K562 (cell line): ENCODE results near the gene PPARD. TPM values are rescaled to one million over a fixed set of nuclear protein-coding genes. Genes with fewer than 3 reads are reported as not detected.
A peak's percentile ranks its signal among the peaks of the same experiment; 100 is the strongest.

ENCODE experiments used
- ATAC-seq: fragments of 200-7000 bp; cut with Tn5 transposase; 3 replicates; pipeline ENCODE4 v1.9.1; 2020; ENCODE audit warnings: moderate library complexity
- BruUV-seq: library from RNA; stranded (reverse); fragments of 400-500 nt; replicated peaks from 2 replicates; lab custom pipeline; 2021; lab: Mats Ljungman, UMichigan
- CTCF ChIA-PET: fragments of 300-600 bp; formaldehyde crosslinking; extraction: SDS; loops from one replicate; lab custom pipeline; 2021; ENCODE audit warnings: low intra/inter-chr PET ratio; lab: Yijun Ruan, JAX
- POLR2A ChIA-PET: fragments of 300-600, 350-650 bp; sonication (Branson Sonifier 250); formaldehyde crosslinking; extraction: SDS; loops from one replicate; lab custom pipeline; 2021; ENCODE audit warnings: antibody characterized with exemption, inconsistent platforms; lab: Yijun Ruan, JAX
- DNase-seq, 4 experiments: peaks; one replicate each; pipeline versions ENCODE4 v3.0.0 to v3.0.0-alpha.2; 2011 to 2018; ENCODE audit warnings: low spot score in 3 of 4, mixed read lengths in 3 of 4; ENCODE audit errors: extremely low read depth in 1 of 4
- FAIRE-seq: peaks from 2 replicates; lab custom pipeline; 2011; peaks lifted over from hg19 to GRCh38; lab: Jason Lieb, UNC
- H2AFZ ChIP-seq: 2 replicates; pipeline ENCODE4 v1.6.0; 2011; ENCODE audit warnings: low read depth, low read length, control low read depth, inconsistent platforms
- H3K27ac ChIP-seq: fragments of 200-600 bp; 3 replicates; pipeline ENCODE4 v1.8.0; 2011; ENCODE audit warnings: low read depth, mild to moderate bottlenecking, control low read depth, inconsistent platforms, low read length, moderate library complexity, mixed read lengths; ENCODE audit errors: extremely low read depth
- H3K27me3 ChIP-seq, 2 experiments: fragments of 300-600 bp in 1 of 2; 2 replicates in 1 of 2; 3 replicates in 1 of 2; pipeline versions ENCODE4 v1.6.0 to v1.8.0; 2011; ENCODE audit warnings: inconsistent platforms in 2 of 2, low read length in 2 of 2, mild to moderate bottlenecking in 1 of 2, mixed read lengths in 1 of 2, moderate library complexity in 1 of 2; ENCODE audit not compliant: control insufficient read depth in 2 of 2, insufficient read depth in 2 of 2
- H3K36me3 ChIP-seq: fragments of 300-600 bp; 3 replicates; pipeline ENCODE4 v1.8.0; 2011; ENCODE audit warnings: mild to moderate bottlenecking, low read length, inconsistent platforms; ENCODE audit not compliant: control insufficient read depth, insufficient read depth
- H3K4me1 ChIP-seq, 2 experiments: fragments of 200-600 bp in 1 of 2; replicated peaks in 1 of 2; 2 replicates in 1 of 2; 3 replicates in 1 of 2; pipeline versions ENCODE4 v1.5.1 to v1.8.0; 2011; ENCODE audit warnings: inconsistent platforms in 2 of 2, low read length in 2 of 2, mild to moderate bottlenecking in 1 of 2, mixed read lengths in 1 of 2, moderate library complexity in 1 of 2; ENCODE audit not compliant: control insufficient read depth in 2 of 2, insufficient read depth in 2 of 2
- H3K4me2 ChIP-seq: 2 replicates; pipeline ENCODE4 v1.6.1; 2011; ENCODE audit warnings: low read length, control low read depth, inconsistent platforms, mixed read lengths; ENCODE audit not compliant: insufficient read depth
- H3K4me3 ChIP-seq: fragments of 200-600 bp; sonication (generic), shearing (Covaris generic); 2 replicates; pipeline ENCODE4 v1.5.1; 2016; ENCODE audit warnings: control low read depth, inconsistent platforms
- H3K79me2 ChIP-seq: fragments of 200-600 bp; 3 replicates; pipeline ENCODE4 v1.8.0; 2011; ENCODE audit warnings: low read length, inconsistent platforms; ENCODE audit not compliant: control insufficient read depth, insufficient read depth
- H3K9ac ChIP-seq, 2 experiments: 2 replicates each; pipeline versions ENCODE4 v1.6.0 to v1.6.1; 2011; ENCODE audit warnings: low read depth in 2 of 2, low read length in 2 of 2, control low read depth in 1 of 2, inconsistent platforms in 1 of 2, mild to moderate bottlenecking in 1 of 2, mixed read lengths in 1 of 2; ENCODE audit not compliant: insufficient read depth in 1 of 2
- H3K9me1 ChIP-seq: one replicate; pipeline ENCODE4 v1.6.0; 2011; ENCODE audit warnings: inconsistent platforms, mild to moderate bottlenecking, low read length, moderate library complexity; ENCODE audit not compliant: control insufficient read depth, insufficient read depth
- H3K9me3 ChIP-seq: replicated peaks from 2 replicates; pipeline ENCODE4 v1.5.1; 2011; ENCODE audit warnings: low read depth, low read length, inconsistent platforms; ENCODE audit not compliant: control insufficient read depth, insufficient read depth
- H4K20me1 ChIP-seq: replicated peaks from 2 replicates; pipeline ENCODE4 v1.6.1; 2011; ENCODE audit warnings: low read length, inconsistent platforms, mixed read lengths; ENCODE audit not compliant: control insufficient read depth, insufficient read depth
- ARID2 ChIP-seq: fragments of 450-650 bp; IDR thresholded peaks from 2 replicates; pipeline ENCODE4 v1.6.1; 2017; ENCODE audit warnings: antibody characterized with exemption, mild to moderate bottlenecking
- ATF1 ChIP-seq, 2 experiments: fragments of 450-650 bp in 1 of 2; IDR thresholded peaks; 2 replicates each; pipeline ENCODE4 v1.6.1; 2016; ENCODE audit warnings: missing compliant biosample characterization in 1 of 2, missing genetic modification characterization in 1 of 2
- CBFA2T3 ChIP-seq: fragments of 450-650 bp; IDR thresholded peaks from 2 replicates; pipeline ENCODE4 v1.6.1; 2017
- CCNT2 ChIP-seq: IDR thresholded peaks from 2 replicates; pipeline ENCODE4 v1.6.1; 2011; ENCODE audit warnings: borderline replicate concordance, low read depth, mild to moderate bottlenecking, moderate library complexity, mixed read lengths, low read length; ENCODE audit not compliant: insufficient read length; ENCODE audit errors: extremely low read depth
- COPS2 ChIP-seq: fragments of 450-650 bp; conservative IDR thresholded peaks from 2 replicates; pipeline ENCODE4 v1.6.1; 2016; ENCODE audit warnings: mild to moderate bottlenecking, moderate library complexity
- DMBX1 ChIP-seq: fragments of 250-450 bp; sonication (Bioruptor Pico); IDR thresholded peaks from 2 replicates; pipeline ENCODE4 v1.8.0; 2022; ENCODE audit warnings: inconsistent platforms, mild to moderate bottlenecking, moderate library complexity, borderline replicate concordance
- E2F3 ChIP-seq: fragments of 250-450 bp; sonication (Bioruptor Pico); IDR thresholded peaks from 2 replicates; pipeline ENCODE4 v1.4.0; 2020; ENCODE audit warnings: mild to moderate bottlenecking
- ESRRB ChIP-seq: fragments of 250-450 bp; sonication (Bioruptor Pico); IDR thresholded peaks from 2 replicates; pipeline ENCODE4 v1.5.0; 2020; ENCODE audit warnings: mild to moderate bottlenecking, moderate library complexity, borderline replicate concordance
- EWSR1 ChIP-seq: fragments of 450-650 bp; IDR thresholded peaks from 2 replicates; pipeline ENCODE4 v1.6.1; 2018; ENCODE audit warnings: borderline replicate concordance, mild to moderate bottlenecking, low read depth, moderate library complexity; ENCODE audit not compliant: partially characterized antibody
- EZH2 ChIP-seq: IDR thresholded peaks from 2 replicates; pipeline ENCODE4 v1.6.1; 2012; ENCODE audit warnings: low read depth, mild to moderate bottlenecking, inconsistent platforms, low read length, borderline replicate concordance
- HDGF ChIP-seq: fragments of 450-650 bp; IDR thresholded peaks from 2 replicates; pipeline ENCODE4 v1.6.1; 2016
- KAT7 ChIP-seq: sonication (generic); formaldehyde crosslinking; IDR thresholded peaks from 2 replicates; pipeline ENCODE4 v1.8.0; 2022; ENCODE audit warnings: missing genetic modification reagents, mild to moderate bottlenecking, borderline replicate concordance
- KDM5B ChIP-seq: fragments of 200-600 bp; sonication (generic); IDR thresholded peaks from 2 replicates; pipeline ENCODE4 v1.6.1; 2012; ENCODE audit warnings: low read depth, mild to moderate bottlenecking, moderate library complexity, low read length, control low read depth, inconsistent platforms; ENCODE audit not compliant: insufficient replicate concordance
- L3MBTL2 ChIP-seq: fragments of 450-650 bp; IDR thresholded peaks from 2 replicates; pipeline ENCODE4 v1.6.1; 2016; ENCODE audit warnings: mild to moderate bottlenecking, moderate library complexity
- MYC ChIP-seq, 2 experiments: fragments of 250-450 bp in 1 of 2; sonication (Bioruptor Pico) in 1 of 2; IDR thresholded peaks; 2 replicates each; pipeline versions ENCODE4 v1.5.1 to v1.6.1; 2012 to 2021; ENCODE audit warnings: low read depth in 2 of 2, borderline replicate concordance in 1 of 2, improper control_type of control experiment in 1 of 2, low read length in 1 of 2, mild to moderate bottlenecking in 1 of 2, moderate library complexity in 1 of 2
- NFXL1 ChIP-seq: fragments of 450-650 bp; formaldehyde crosslinking; IDR thresholded peaks from 2 replicates; pipeline ENCODE4 v1.4.0; 2021; ENCODE audit warnings: mild to moderate bottlenecking
- NFYB ChIP-seq: IDR thresholded peaks from 2 replicates; pipeline ENCODE4 v1.6.1; 2011; ENCODE audit warnings: mild to moderate bottlenecking, moderate library complexity; ENCODE audit not compliant: insufficient read length; ENCODE audit errors: extremely low read depth
- POLR2G ChIP-seq: fragments of 200-400 bp; formaldehyde crosslinking; IDR thresholded peaks from 2 replicates; pipeline ENCODE4 v1.6.1; 2017; ENCODE audit warnings: low read depth, mild to moderate bottlenecking, antibody characterized with exemption, low read length, moderate library complexity
- RAD51 ChIP-seq: fragments of 450-650 bp; IDR thresholded peaks from 2 replicates; pipeline ENCODE4 v1.7.1; 2016; ENCODE audit warnings: low read depth, mild to moderate bottlenecking, borderline replicate concordance
- ZNF217 ChIP-seq: sonication (generic); formaldehyde crosslinking; IDR thresholded peaks from 2 replicates; pipeline ENCODE4 v1.8.0; 2022; ENCODE audit warnings: mild to moderate bottlenecking, missing genetic modification reagents
- WGBS: fragments of 100-300 bp; shearing (Covaris generic); methylation state at CpG from one replicate; pipeline ENCODE4 v1.1.6; 2016; ENCODE audit warnings: low coverage, mixed read lengths; ENCODE audit not compliant: insufficient coverage; ENCODE audit errors: missing lambda C conversion rate; 5-methylcytosine and 5-hydroxymethylcytosine counted together
- in situ Hi-C: fragments of 300-500 bp; cut with MboI; formaldehyde crosslinking; loops from 4 replicates; pipeline ENCODE4 v1.15.0; 2018; ENCODE audit warnings: inconsistent platforms, mixed read lengths
- intact Hi-C: fragments of 100-400 bp; cut with micrococcal nuclease; formaldehyde crosslinking; loops from 2 replicates; pipeline ENCODE4 v1.14.2; 2022
- polyA plus RNA-seq, 8 experiments: library from polyadenylated mRNA; depleted of rRNA in 4 of 8; stranded (reverse) in 5 of 8; unstranded in 3 of 8; fragments of >200 nt; fragmentation: Nextera tagmentation in 2 of 8; fragmentation: Illumina TruSeq in 1 of 8; extraction: Ambion mirVana in 2 of 8; extraction: Trizol in 1 of 8; gene quantifications; 2 replicates each; pipeline versions ENCODE4 v1.2.1 to v1.2.3, GENCODE V29; 2011 to 2014; ENCODE audit warnings: inconsistent platforms in 1 of 8, missing spikeins in 1 of 8
- total RNA-seq, 7 experiments: library from RNA; depleted of rRNA in 6 of 7; stranded (reverse); fragments of >200 nt in 6 of 7; fragmentation: Illumina TruSeq in 2 of 7; extraction: Trizol in 2 of 7; gene quantifications; 2 replicates each; pipeline versions ENCODE4 v1.2.1 to v1.2.3, GENCODE V29; 2011 to 2021; ENCODE audit warnings: low replicate concordance in 1 of 7
- TF ChIP-seq, protein P1 (sequence below): fragments of 250-450 bp; sonication (Bioruptor Pico); IDR thresholded peaks from 2 replicates; pipeline ENCODE4 v1.4.0; 2020; ENCODE audit warnings: borderline replicate concordance
- TF ChIP-seq, protein P2 (sequence below): sonication (generic); formaldehyde crosslinking; IDR thresholded peaks from 2 replicates; pipeline ENCODE4 v1.9.0; 2022; ENCODE audit warnings: mild to moderate bottlenecking, missing genetic modification reagents

The PPARD gene
- total and polyA plus RNA-seq, 9 of the 15 experiments (the other 6 are each of a cell fraction or from before 2014, with no cell fraction given), result 0.14 to 13.2 (median 3.8) TPM

DNA sequence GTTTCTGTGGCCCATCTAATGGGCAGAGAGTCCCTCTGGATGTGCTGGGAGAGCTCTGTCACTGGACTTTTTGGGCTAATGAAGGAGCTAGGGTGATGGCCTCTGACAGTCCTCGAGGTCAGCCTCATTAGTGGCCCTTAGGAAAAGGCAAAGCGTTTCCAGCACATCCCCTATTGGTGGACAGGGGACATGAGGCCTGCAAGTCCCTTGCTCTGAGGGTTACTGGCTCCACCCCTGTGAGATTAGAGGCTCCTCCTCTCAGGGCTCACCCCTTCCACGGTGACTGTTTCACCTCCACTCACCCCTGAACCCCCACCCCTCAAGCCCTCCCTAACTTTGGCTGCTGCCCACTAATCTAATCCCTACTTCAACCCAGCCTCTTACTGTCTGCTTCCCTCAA, 97.0 kb downstream of the PPARD start:
- no peak overlapping the region for H3K27ac ChIP-seq
- peaks cover 0 to 5% of the 10 kb centered on the region in 2 experiments; a peak in 1 of 5 replicates for H3K27me3 ChIP-seq
- no peak overlapping the region for H3K4me3 ChIP-seq
- no peaks in the 10 kb centered on the region for H3K36me3 ChIP-seq
- H3K9ac ChIP-seq, result no peak overlapping the region
- ChIA-PET POLR2A (no interaction called here), CTCF (no interaction called here)
- H3K9me3 ChIP-seq, result no peaks in the 10 kb centered on the region
- in situ Hi-C loops, result no loop called here
- 0% methylated on average over 3 of the region's 3 CpGs for whole genome bisulfite sequencing
- peak; percentile 90 for ATAC-seq
- peak; percentile 65 to 74 (median 70) for DNase-seq
- intact Hi-C loops, result no loop called here
- H3K4me1 ChIP-seq, result peaks cover 5 to 17% of the 10 kb centered on the region in 2 experiments; a peak in 4 of 5 replicates
- H3K9me1 ChIP-seq, result no peaks in the 10 kb centered on the region
- H3K79me2 ChIP-seq, result no peaks in the 10 kb centered on the region
- no peaks in the 10 kb centered on the region for H4K20me1 ChIP-seq
- BruUV-seq, result no TSS peak
- H2AFZ ChIP-seq, result peak overlapping the region; percentile 80
- peak; percentile 77 for FAIRE-seq
- no peak overlapping the region for H3K4me2 ChIP-seq
- TF ChIP-seq ESRRB (CRISPR knock-in tag) (no peak), EWSR1 (no peak), ARID2 (no peak), HDGF (no peak), COPS2 (no peak), ZNF217 (CRISPR knock-in tag) (no peak), MYC (IDR thresholded peaks at IDR 0.05; ENCODE audit: low read depth, low read length) (peak; percentile 27; the same call in 1 of the 2 replicates), MYC (CRISPR knock-in tag; IDR thresholded peaks at IDR 0.05; ENCODE audit: borderline replicate concordance, low read depth) (no peak), ATF1 (CRISPR knock-in tag; IDR thresholded peaks at IDR 0.05) (no peak), ATF1 (tag; IDR thresholded peaks at IDR 0.05) (no peak), CBFA2T3 (no peak), KAT7 (CRISPR knock-in tag) (no peak), CCNT2 (no peak), NFXL1 (CRISPR knock-in tag) (no peak), EZH2 (no peak), DMBX1 (CRISPR knock-in tag) (no peak), KDM5B (no peak), L3MBTL2 (peak; percentile 80), POLR2G (no peak), RAD51 (0 out of 2 replicates have a peak, but pooled peaks have one; percentile 32), E2F3 (no peak), NFYB (peak; percentile 60)
- TF ChIP-seq, protein P1, sequence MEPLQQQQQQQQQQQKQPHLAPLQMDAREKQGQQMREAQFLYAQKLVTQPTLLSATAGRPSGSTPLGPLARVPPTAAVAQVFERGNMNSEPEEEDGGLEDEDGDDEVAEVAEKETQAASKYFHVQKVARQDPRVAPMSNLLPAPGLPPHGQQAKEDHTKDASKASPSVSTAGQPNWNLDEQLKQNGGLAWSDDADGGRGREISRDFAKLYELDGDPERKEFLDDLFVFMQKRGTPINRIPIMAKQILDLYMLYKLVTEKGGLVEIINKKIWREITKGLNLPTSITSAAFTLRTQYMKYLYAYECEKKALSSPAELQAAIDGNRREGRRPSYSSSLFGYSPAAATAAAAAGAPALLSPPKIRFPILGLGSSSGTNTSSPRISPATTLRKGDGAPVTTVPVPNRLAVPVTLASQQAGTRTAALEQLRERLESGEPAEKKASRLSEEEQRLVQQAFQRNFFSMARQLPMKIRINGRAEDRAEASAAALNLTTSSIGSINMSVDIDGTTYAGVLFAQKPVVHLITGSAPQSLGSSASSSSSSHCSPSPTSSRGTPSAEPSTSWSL (CRISPR knock-in tag), result no peak
- TF ChIP-seq, protein P2, sequence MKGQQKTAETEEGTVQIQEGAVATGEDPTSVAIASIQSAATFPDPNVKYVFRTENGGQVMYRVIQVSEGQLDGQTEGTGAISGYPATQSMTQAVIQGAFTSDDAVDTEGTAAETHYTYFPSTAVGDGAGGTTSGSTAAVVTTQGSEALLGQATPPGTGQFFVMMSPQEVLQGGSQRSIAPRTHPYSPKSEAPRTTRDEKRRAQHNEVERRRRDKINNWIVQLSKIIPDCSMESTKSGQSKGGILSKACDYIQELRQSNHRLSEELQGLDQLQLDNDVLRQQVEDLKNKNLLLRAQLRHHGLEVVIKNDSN (CRISPR knock-in tag), result peak; percentile 80
